Measurements from ENCODE around the gene KANTR. TPM values are rescaled to one million over a fixed set of nuclear protein-coding genes. Genes with fewer than 3 reads are reported as not detected.

KANTR gene
- total and polyA plus RNA-seq, 5 donors = 4.4 to 6.7 (median 5.2) TPM

GRCh38 chrX:53093177-53093655 lies 726 bp upstream of the KANTR start:
- Histone ChIP-seq H3K9me3 (ENCODE audit: control insufficient read depth, low read length) (no peaks in the 10 kb centered on the region), H3K4me3 (ENCODE audit: low read length) (peak overlapping the region; percentile 54), H3K27ac (ENCODE audit: low read length) (peak overlapping the region; percentile 100), H3K27me3 (ENCODE audit: control insufficient read depth, insufficient read depth) (no peaks in the 10 kb centered on the region), H3K4me1 (ENCODE audit: control insufficient read depth, insufficient read depth, low read length) (no peaks in the 10 kb centered on the region)
- DNase-seq (peak; percentile 87 to 93 (median 92)), ATAC-seq (peak; percentile 82)
- intact Hi-C loops (cut with DNase I) = no loop called here
- 1% methylated on average over 16 of the region's 16 CpGs for WGBS

- WGBS = 1% methylated on average over 5 of the region's 5 CpGs
- DNase-seq (no peak), ATAC-seq (no peak)
- Histone ChIP-seq H3K27me3 (ENCODE audit: control insufficient read depth, insufficient read depth) (no peaks in the 10 kb centered on the region), H3K4me1 (ENCODE audit: control insufficient read depth, insufficient read depth, low read length) (no peaks in the 10 kb centered on the region), H3K4me3 (ENCODE audit: low read length) (peak overlapping the region; percentile 81), H3K27ac (ENCODE audit: low read length) (no peak overlapping the region), H3K9me3 (ENCODE audit: control insufficient read depth, low read length) (no peaks in the 10 kb centered on the region)
- intact Hi-C loops (cut with DNase I) = no loop called here
Observed at GRCh38 chrX:53094582-53094905, 602 bp downstream of the KANTR start.

- ATAC-seq (no peak), DNase-seq (no peak)
- WGBS = 85% methylated on average over 3 of the region's 3 CpGs
- intact Hi-C loops (cut with DNase I) = no loop called here
- H3K9me3 ChIP-seq (ENCODE audit: control insufficient read depth, low read length) = no peaks in the 10 kb centered on the region
- H3K4me1 ChIP-seq (ENCODE audit: control insufficient read depth, insufficient read depth, low read length) = no peaks in the 10 kb centered on the region
- no peak overlapping the region for H3K4me3 ChIP-seq (ENCODE audit: low read length)
- no peak overlapping the region for H3K27ac ChIP-seq (ENCODE audit: low read length)
- H3K27me3 ChIP-seq (ENCODE audit: control insufficient read depth, insufficient read depth) = no peaks in the 10 kb centered on the region
Observed at GRCh38 chrX:53095796-53096195, 1.9 kb downstream of the KANTR start.

- Histone ChIP-seq H3K4me1 (ENCODE audit: control insufficient read depth, insufficient read depth, low read length) (peaks cover 2% of the 10 kb centered on the region), H3K27ac (ENCODE audit: low read length) (no peak overlapping the region), H3K9me3 (ENCODE audit: control insufficient read depth, low read length) (no peaks in the 10 kb centered on the region), H3K27me3 (ENCODE audit: control insufficient read depth, insufficient read depth) (no peaks in the 10 kb centered on the region), H3K4me3 (ENCODE audit: low read length) (no peak overlapping the region)
- WGBS = 98% methylated on average over 6 of the region's 6 CpGs
- intact Hi-C loops (cut with DNase I) = no loop called here
- DNase-seq = no peak
- peak in 1 of 2 donors; percentile 45 for ATAC-seq
Observed at GRCh38 chrX:53114864-53115549, 21.1 kb downstream of the KANTR start.

GRCh38 chrX:53115550-53115874 lies 21.6 kb downstream of the KANTR start:
- ATAC-seq = peak in 1 of 2 donors; percentile 32
- H3K27ac ChIP-seq (ENCODE audit: low read length) = peak overlapping the region; percentile 32
- intact Hi-C loops (cut with DNase I) = no loop called here

GRCh38 chrX:53116101-53116500 lies 22.2 kb downstream of the KANTR start:
- Histone ChIP-seq H3K27ac (ENCODE audit: low read length) (peak overlapping the region; percentile 32), H3K4me3 (ENCODE audit: low read length) (no peak overlapping the region)
- intact Hi-C loops (cut with DNase I) = no loop called here

More at GRCh38 chrX:53115550-53115874, 21.6 kb downstream of the KANTR start:
- no peak overlapping the region for H3K4me3 ChIP-seq (ENCODE audit: low read length)
- H3K9me3 ChIP-seq (ENCODE audit: control insufficient read depth, low read length) = no peaks in the 10 kb centered on the region
- no peaks in the 10 kb centered on the region for H3K27me3 ChIP-seq (ENCODE audit: control insufficient read depth, insufficient read depth)
- 95% methylated on average over 2 of the region's 2 CpGs for WGBS
- peaks cover 2% of the 10 kb centered on the region for H3K4me1 ChIP-seq (ENCODE audit: control insufficient read depth, insufficient read depth, low read length)
- DNase-seq = peak in 1 of 3 donors; percentile 50

GRCh38 chrX:53122013-53122412 lies 28.1 kb downstream of the KANTR start:
- no peak overlapping the region for H3K27ac ChIP-seq (ENCODE audit: low read length)
- no peak overlapping the region for H3K4me3 ChIP-seq (ENCODE audit: low read length)
- no peaks in the 10 kb centered on the region for H3K4me1 ChIP-seq (ENCODE audit: control insufficient read depth, insufficient read depth, low read length)
- H3K27me3 ChIP-seq (ENCODE audit: control insufficient read depth, insufficient read depth) = no peaks in the 10 kb centered on the region
- peak; percentile 23 to 50 for ATAC-seq
- intact Hi-C loops (cut with DNase I) = no loop called here
- H3K9me3 ChIP-seq (ENCODE audit: control insufficient read depth, low read length) = no peaks in the 10 kb centered on the region
- peak; percentile 47 to 79 (median 58) for DNase-seq
- 22% methylated on average over 1 of the region's 1 CpG for whole genome bisulfite sequencing

More at GRCh38 chrX:53116101-53116500, 22.2 kb downstream of the KANTR start:
- peaks cover 2% of the 10 kb centered on the region for H3K4me1 ChIP-seq (ENCODE audit: control insufficient read depth, insufficient read depth, low read length)
- H3K27me3 ChIP-seq (ENCODE audit: control insufficient read depth, insufficient read depth) = no peaks in the 10 kb centered on the region
- H3K9me3 ChIP-seq (ENCODE audit: control insufficient read depth, low read length) = no peaks in the 10 kb centered on the region
- DNase-seq = peak in 1 of 3 donors; percentile 51
- peak; percentile 83 to 84 for ATAC-seq
- 45% methylated on average over 3 of the region's 3 CpGs for WGBS

- no peak overlapping the region for H3K27ac ChIP-seq (ENCODE audit: low read length)
- intact Hi-C loops (cut with DNase I) = no loop called here
- H3K9me3 ChIP-seq (ENCODE audit: control insufficient read depth, low read length) = no peaks in the 10 kb centered on the region
- no peak for ATAC-seq
- no peak overlapping the region for H3K4me3 ChIP-seq (ENCODE audit: low read length)
- H3K27me3 ChIP-seq (ENCODE audit: control insufficient read depth, insufficient read depth) = no peaks in the 10 kb centered on the region
- DNase-seq = no peak
- H3K4me1 ChIP-seq (ENCODE audit: control insufficient read depth, insufficient read depth, low read length) = no peaks in the 10 kb centered on the region
Observed at GRCh38 chrX:53125506-53125905, 31.6 kb downstream of the KANTR start.

- whole genome bisulfite sequencing = 96% methylated on average over 2 of the region's 2 CpGs
- H3K4me3 ChIP-seq (ENCODE audit: low read length) = no peak overlapping the region
- no peak overlapping the region for H3K27ac ChIP-seq (ENCODE audit: low read length)
- DNase-seq (no peak), ATAC-seq (no peak)
- H3K9me3 ChIP-seq (ENCODE audit: control insufficient read depth, low read length) = no peaks in the 10 kb centered on the region
- H3K27me3 ChIP-seq (ENCODE audit: control insufficient read depth, insufficient read depth) = no peaks in the 10 kb centered on the region
- no peaks in the 10 kb centered on the region for H3K4me1 ChIP-seq (ENCODE audit: control insufficient read depth, insufficient read depth, low read length)
- intact Hi-C loops (cut with DNase I) = no loop called here
Observed at GRCh38 chrX:53126377-53126776, 32.4 kb downstream of the KANTR start.

GRCh38 chrX:53128097-53128749 lies 34.3 kb downstream of the KANTR start:
- Histone ChIP-seq H3K4me1 (ENCODE audit: control insufficient read depth, insufficient read depth, low read length) (no peaks in the 10 kb centered on the region), H3K4me3 (ENCODE audit: low read length) (no peak overlapping the region), H3K27me3 (ENCODE audit: control insufficient read depth, insufficient read depth) (no peaks in the 10 kb centered on the region), H3K27ac (ENCODE audit: low read length) (no peak overlapping the region), H3K9me3 (ENCODE audit: control insufficient read depth, low read length) (no peaks in the 10 kb centered on the region)
- intact Hi-C loops (cut with DNase I) = no loop called here
- ATAC-seq (no peak), DNase-seq (no peak)
- 87% methylated on average over 3 of the region's 3 CpGs for WGBS

GRCh38 chrX:53133400-53133799 lies 39.5 kb downstream of the KANTR start:
- Histone ChIP-seq H3K27ac (ENCODE audit: low read length) (no peak overlapping the region), H3K4me1 (ENCODE audit: control insufficient read depth, insufficient read depth, low read length) (no peaks in the 10 kb centered on the region), H3K9me3 (ENCODE audit: control insufficient read depth, low read length) (no peaks in the 10 kb centered on the region), H3K27me3 (ENCODE audit: control insufficient read depth, insufficient read depth) (no peaks in the 10 kb centered on the region), H3K4me3 (ENCODE audit: low read length) (no peak overlapping the region)
- intact Hi-C loops (cut with DNase I) = no loop called here
- ATAC-seq = no peak
- 92% methylated on average over 4 of the region's 4 CpGs for WGBS
- DNase-seq = no peak

Measured in right cardiac atrium (tissue), 5 donors.